GM21526 (cell line): Measurements from ENCODE around the gene TECTB.

Source experiments
- ATAC-seq: cut with Tn5 transposase; IDR thresholded peaks from one replicate; pipeline ENCODE4 v1.9.1; 2021; ENCODE audit warnings: moderate library complexity; ENCODE audit not compliant: unreplicated experiment, low FRiP score

TECTB gene

GRCh38 chr10:112271982-112272381 lies 11.2 kb upstream of the TECTB start:
- no peak for ATAC-seq

- no peak for ATAC-seq
Observed at GRCh38 chr10:112274831-112275230, 8.4 kb upstream of the TECTB start.

GRCh38 chr10:112275512-112276245 lies 7.5 kb upstream of the TECTB start:
- ATAC-seq, result no peak

- ATAC-seq, result no peak
Observed at GRCh38 chr10:112278871-112279270, 4.3 kb upstream of the TECTB start.

- no peak for ATAC-seq
Observed at GRCh38 chr10:112279433-112279832, 3.8 kb upstream of the TECTB start.

GRCh38 chr10:112280205-112280921 lies 2.8 kb upstream of the TECTB start:
- no peak for ATAC-seq

- ATAC-seq, result no peak
Observed at GRCh38 chr10:112282086-112282485, 1.1 kb upstream of the TECTB start.

GRCh38 chr10:112286837-112287818 lies 3.9 kb downstream of the TECTB start:
- ATAC-seq, result no peak

- no peak for ATAC-seq
Observed at GRCh38 chr10:112287844-112288243, 4.6 kb downstream of the TECTB start.

GRCh38 chr10:112288486-112288885 lies 5.3 kb downstream of the TECTB start:
- no peak for ATAC-seq

- no peak for ATAC-seq
Observed at GRCh38 chr10:112289373-112290053, 6.3 kb downstream of the TECTB start.

- no peak for ATAC-seq
Observed at GRCh38 chr10:112290054-112290373, 6.8 kb downstream of the TECTB start.

- ATAC-seq, result no peak
Observed at GRCh38 chr10:112294169-112294568, 11.0 kb downstream of the TECTB start.

GRCh38 chr10:112295853-112296830 lies 12.9 kb downstream of the TECTB start:
- ATAC-seq, result no peak

GRCh38 chr10:112296908-112297331 lies 13.7 kb downstream of the TECTB start:
- no peak for ATAC-seq

- no peak for ATAC-seq
Observed at GRCh38 chr10:112298581-112298980, 15.4 kb downstream of the TECTB start.

GRCh38 chr10:112299456-112299855 lies 16.3 kb downstream of the TECTB start:
- no peak for ATAC-seq

GRCh38 chr10:112302335-112302734 lies 19.1 kb downstream of the TECTB start:
- ATAC-seq, result no peak

- ATAC-seq, result no peak
Observed at GRCh38 chr10:112303528-112303927, 20.3 kb downstream of the TECTB start.
